Vagina (tissue), 2 donors: ENCODE measurements around the gene IWS1. TPM values are rescaled to one million over a fixed set of nuclear protein-coding genes. Genes with fewer than 3 reads are reported as not detected.

Experiments
- DNase-seq, 2 donors: peaks; one replicate each; pipeline ENCODE4 v3.0.0-alpha.2; 2017; ENCODE audit errors: extremely low spot score in 2 of 2
- H3K27ac ChIP-seq: fragments of 200-600 bp; sonication (generic); one replicate; pipeline ENCODE4 v1.5.1; 2019
- H3K27me3 ChIP-seq: fragments of 200-600 bp; sonication (generic); one replicate; pipeline ENCODE4 v1.5.1; 2019
- H3K36me3 ChIP-seq, 2 donors: fragments of 200-600 bp; sonication (generic); one replicate each; pipeline ENCODE4 v1.5.1; 2017 to 2019
- H3K4me1 ChIP-seq: fragments of 200-600 bp; sonication (generic); one replicate; pipeline ENCODE4 v1.5.1; 2019
- H3K4me3 ChIP-seq, 2 donors: fragments of 200-600 bp; sonication (generic); 1 replicate in 1 of 2; 2 replicates in 1 of 2; pipeline ENCODE4 v1.5.1; 2016 to 2019
- H3K9me3 ChIP-seq: fragments of 200-600 bp; sonication (generic); one replicate; pipeline ENCODE4 v1.5.1; 2019
- CTCF ChIP-seq, 3 experiments: fragments of 450-650 bp in 2 of 3; fragments of 200-600 bp in 1 of 3; sonication (generic) in 1 of 3; IDR thresholded peaks; one replicate each; pipeline ENCODE4 v1.5.1; 2017 to 2019; ENCODE audit warnings: antibody characterized with exemption in 3 of 3, mild to moderate bottlenecking in 2 of 3, moderate library complexity in 2 of 3
- POLR2A ChIP-seq, 2 donors: fragments of 450-650 bp; IDR thresholded peaks; one replicate each; pipeline ENCODE4 v1.6.1; 2017; ENCODE audit warnings: antibody characterized with exemption in 2 of 2, mild to moderate bottlenecking in 2 of 2, moderate library complexity in 2 of 2
- POLR2AphosphoS5 ChIP-seq, 2 donors: sonication (generic); formaldehyde crosslinking; IDR thresholded peaks; one replicate each; pipeline ENCODE4 v1.9.0; 2017; ENCODE audit warnings: antibody characterized with exemption in 2 of 2, mild to moderate bottlenecking in 2 of 2, low read depth in 1 of 2; ENCODE audit not compliant: insufficient read depth in 1 of 2
- intact Hi-C: fragments of 100-400 bp; cut with DNase I; formaldehyde crosslinking; loops from one replicate; pipeline ENCODE4 v1.15.1; 2023
- total RNA-seq: library from RNA; depleted of rRNA; stranded (reverse); fragments of >200 nt; gene quantifications from one replicate; pipeline ENCODE4 v1.2.3, GENCODE V29; 2016

Gene IWS1
- total RNA-seq, 1 donor from 2014 or later, result 40.8 TPM

DNA sequence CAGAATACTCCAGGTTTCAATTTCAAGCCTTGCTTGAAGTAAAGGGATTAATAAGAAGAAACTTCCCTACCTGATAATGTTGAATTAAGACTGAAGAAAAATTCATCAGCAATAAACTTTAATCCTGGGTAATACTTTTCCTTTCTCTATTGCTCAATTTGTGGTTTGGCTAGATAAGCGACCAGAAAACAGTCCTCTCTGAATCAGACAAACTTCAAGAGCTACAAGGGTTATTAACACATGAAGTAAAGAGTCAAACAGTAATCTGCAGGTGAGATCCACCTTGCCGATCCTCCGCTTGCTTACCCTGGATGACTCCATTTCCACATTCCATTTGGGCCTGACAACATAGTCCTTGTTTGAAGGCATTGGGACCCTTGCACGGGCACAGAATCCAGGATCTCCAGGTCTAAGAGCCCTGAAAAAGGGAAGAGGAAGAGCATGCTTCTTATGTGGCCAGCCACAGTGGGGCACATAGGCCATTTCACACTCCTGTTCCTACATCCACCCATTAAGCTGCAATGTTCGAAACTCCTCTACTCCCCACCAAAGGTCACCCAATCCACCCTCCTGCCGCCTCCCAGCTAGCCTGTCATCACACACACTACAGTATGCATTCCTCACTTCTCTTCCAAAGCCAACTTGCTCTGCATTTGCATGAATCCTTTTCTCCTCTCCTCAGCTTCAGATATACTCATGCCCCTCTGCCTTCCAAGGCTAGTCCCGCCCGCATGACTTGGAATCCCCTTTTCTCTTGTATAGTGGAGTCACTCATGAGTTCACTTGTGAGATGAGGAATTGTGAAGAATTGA, 39.8 kb downstream of the IWS1 start:
- H3K4me3 ChIP-seq, result no peak overlapping the region
- H3K27me3 ChIP-seq, result no peaks in the 10 kb centered on the region
- no peaks in the 10 kb centered on the region for H3K9me3 ChIP-seq
- no peak for DNase-seq
- H3K27ac ChIP-seq, result no peak overlapping the region
- peaks cover 0 to 80% of the 10 kb centered on the region in 2 donors for H3K36me3 ChIP-seq
- TF ChIP-seq CTCF (IDR thresholded peaks at IDR 0.05) (no peak), POLR2A (IDR thresholded peaks at IDR 0.05) (no peak), POLR2AphosphoS5 (IDR thresholded peaks at IDR 0.05; ENCODE audit: insufficient read depth in 1 of 2, low read depth in 1 of 2) (no peak)
- intact Hi-C loops, result no loop called here
- no peaks in the 10 kb centered on the region for H3K4me1 ChIP-seq

- Histone ChIP-seq H3K27me3 (no peaks in the 10 kb centered on the region), H3K4me3 (no peak overlapping the region), H3K9me3 (no peaks in the 10 kb centered on the region), H3K4me1 (no peaks in the 10 kb centered on the region), H3K36me3 (peaks cover 0 to 80% of the 10 kb centered on the region in 2 donors), H3K27ac (no peak overlapping the region)
- no peak for DNase-seq
- intact Hi-C loops, result no loop called here
- TF ChIP-seq CTCF (IDR thresholded peaks at IDR 0.05) (no peak), POLR2AphosphoS5 (IDR thresholded peaks at IDR 0.05; ENCODE audit: insufficient read depth in 1 of 2, low read depth in 1 of 2) (no peak), POLR2A (IDR thresholded peaks at IDR 0.05) (no peak)
Measured at GRCh38 chr2:127485694-127486071, 40.6 kb downstream of the IWS1 start.

GRCh38 chr2:127485051-127485693, 41.1 kb downstream of the IWS1 start:
- no peak for DNase-seq
- H3K27me3 ChIP-seq, result no peaks in the 10 kb centered on the region
- TF ChIP-seq POLR2A (IDR thresholded peaks at IDR 0.05) (no peak), POLR2AphosphoS5 (IDR thresholded peaks at IDR 0.05; ENCODE audit: insufficient read depth in 1 of 2, low read depth in 1 of 2) (no peak), CTCF (IDR thresholded peaks at IDR 0.05) (no peak)
- intact Hi-C loops, result no loop called here
- H3K9me3 ChIP-seq, result no peaks in the 10 kb centered on the region
- no peak overlapping the region for H3K27ac ChIP-seq
- H3K4me3 ChIP-seq, result no peak overlapping the region
- no peaks in the 10 kb centered on the region for H3K4me1 ChIP-seq
- peaks cover 0 to 82% of the 10 kb centered on the region in 2 donors for H3K36me3 ChIP-seq

- no peak for DNase-seq
- Histone ChIP-seq H3K9me3 (no peaks in the 10 kb centered on the region), H3K27me3 (no peaks in the 10 kb centered on the region), H3K36me3 (peaks cover 0 to 56% of the 10 kb centered on the region in 2 donors), H3K4me1 (no peaks in the 10 kb centered on the region), H3K27ac (no peak overlapping the region), H3K4me3 (no peak overlapping the region)
- intact Hi-C loops, result no loop called here
- TF ChIP-seq CTCF (IDR thresholded peaks at IDR 0.05) (no peak), POLR2AphosphoS5 (IDR thresholded peaks at IDR 0.05; ENCODE audit: insufficient read depth in 1 of 2, low read depth in 1 of 2) (no peak)
Measured at GRCh38 chr2:127482031-127482430, 44.3 kb downstream of the IWS1 start.
